Ecto neural progenitor cell (in vitro differentiated cells): Measurements from ENCODE around the gene CCNI2.
"Not testable (repeated sequence)": the region's sequence is repeated elsewhere in the genome, so short reads cannot be mapped to it uniquely, and the experiment has no call there.

Experiments used
- DNase-seq: peaks from one replicate; pipeline ENCODE4 v3.0.0-alpha.2; 2018; ENCODE audit warnings: low spot score

The CCNI2 gene

GRCh38 chr5:132781029-132781428 lies 33.8 kb downstream of the CCNI2 start:
- DNase-seq, result no peak

GRCh38 chr5:132782101-132782500 lies 34.9 kb downstream of the CCNI2 start:
- no peak for DNase-seq

GRCh38 chr5:132785365-132785764 lies 38.1 kb downstream of the CCNI2 start:
- no peak for DNase-seq

GRCh38 chr5:132785864-132786263 lies 38.6 kb downstream of the CCNI2 start:
- DNase-seq, result no peak

- no peak for DNase-seq
Measured at GRCh38 chr5:132787076-132787475, 39.9 kb downstream of the CCNI2 start.

- no peak for DNase-seq
Measured at GRCh38 chr5:132788508-132788907, 41.3 kb downstream of the CCNI2 start.

- no peak for DNase-seq
Measured at GRCh38 chr5:132788990-132789886, 42.0 kb downstream of the CCNI2 start.

GRCh38 chr5:132790201-132790865 lies 43.1 kb downstream of the CCNI2 start:
- DNase-seq, result no peak

- no peak for DNase-seq
Measured at GRCh38 chr5:132791026-132791425, 43.8 kb downstream of the CCNI2 start.

GRCh38 chr5:132797651-132798050 lies 50.4 kb downstream of the CCNI2 start:
- DNase-seq, result no peak

GRCh38 chr5:132799392-132799791 lies 52.2 kb downstream of the CCNI2 start:
- DNase-seq, result no peak

GRCh38 chr5:132800545-132800944 lies 53.3 kb downstream of the CCNI2 start:
- DNase-seq, result no peak

- no peak for DNase-seq
Measured at GRCh38 chr5:132802044-132802684, 54.9 kb downstream of the CCNI2 start.

GRCh38 chr5:132802685-132803066 lies 55.5 kb downstream of the CCNI2 start:
- DNase-seq, result not testable (repeated sequence)
